ENCODE measurements around the gene ST8SIA3.

ST8SIA3 gene, protein sequence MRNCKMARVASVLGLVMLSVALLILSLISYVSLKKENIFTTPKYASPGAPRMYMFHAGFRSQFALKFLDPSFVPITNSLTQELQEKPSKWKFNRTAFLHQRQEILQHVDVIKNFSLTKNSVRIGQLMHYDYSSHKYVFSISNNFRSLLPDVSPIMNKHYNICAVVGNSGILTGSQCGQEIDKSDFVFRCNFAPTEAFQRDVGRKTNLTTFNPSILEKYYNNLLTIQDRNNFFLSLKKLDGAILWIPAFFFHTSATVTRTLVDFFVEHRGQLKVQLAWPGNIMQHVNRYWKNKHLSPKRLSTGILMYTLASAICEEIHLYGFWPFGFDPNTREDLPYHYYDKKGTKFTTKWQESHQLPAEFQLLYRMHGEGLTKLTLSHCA

DNA sequence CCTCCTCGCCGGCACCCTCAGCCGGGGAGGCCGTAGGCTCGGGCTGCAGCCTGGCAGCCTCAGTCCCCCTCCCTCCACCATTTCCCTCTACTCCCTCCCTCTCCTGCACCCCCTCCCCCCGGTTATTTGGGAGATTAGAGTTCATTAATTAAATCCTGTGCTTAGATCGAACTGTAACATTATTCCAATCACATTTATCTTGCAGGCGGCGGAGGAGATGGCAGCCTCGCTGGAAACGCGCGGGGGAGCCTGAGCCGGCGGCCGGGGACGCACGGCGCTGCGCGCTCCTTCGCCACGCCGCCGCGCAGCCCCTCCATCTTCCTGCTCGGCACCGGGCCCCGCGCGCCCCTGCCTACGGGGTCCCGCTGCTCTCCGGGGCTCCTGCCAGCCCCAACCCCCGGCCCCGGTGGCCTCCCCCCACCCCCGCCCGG lies at the start of gene ST8SIA3:
Gene ST8SIA3, plus strand, starts transcription at position 287 of the 431 bp plus-strand sequence. CDS start 290 bp downstream, outside the sequence.
- H3K27ac Mint-ChIP-seq, result no peak within 1 kb of the TSS
- H3K4me1 Mint-ChIP-seq, result no peaks in the 10 kb centered on the region
- H3K9me3 Mint-ChIP-seq, result no peaks in the 10 kb centered on the region
- DNase-seq (ENCODE audit: low spot score in 2 of 2), result no peak
- no peak within 1 kb of the TSS for H3K4me3 Mint-ChIP-seq
- ATAC-seq, result no peak
- H3K36me3 Mint-ChIP-seq, result no peaks in the 10 kb centered on the region

DNA sequence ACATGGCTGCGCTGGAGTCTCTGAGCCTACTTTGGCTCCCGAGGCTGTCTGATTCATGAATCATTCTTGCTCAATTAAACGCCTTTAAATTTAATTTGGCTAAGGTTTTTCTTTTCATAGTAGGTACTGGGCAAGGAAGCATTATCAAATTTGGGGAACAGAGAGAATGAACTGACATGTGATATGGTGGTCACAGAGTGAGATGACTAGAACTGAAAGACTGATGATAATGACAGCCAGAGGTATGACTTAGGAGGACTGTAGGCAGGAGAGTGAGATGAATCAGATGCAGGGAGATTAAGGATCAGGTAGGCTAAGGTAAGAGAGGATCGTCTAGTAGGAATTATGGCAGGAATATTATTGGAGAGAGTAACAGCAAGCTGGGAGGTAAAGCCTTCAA lies 40.9 kb upstream of the ST8SIA3 start:
- Mint-ChIP-seq H3K4me3 (no peak overlapping the region), H3K36me3 (no peaks in the 10 kb centered on the region), H3K27ac (no peak overlapping the region), H3K4me1 (no peaks in the 10 kb centered on the region), H3K9me3 (no peaks in the 10 kb centered on the region)
- DNase-seq (ENCODE audit: low spot score in 2 of 2), result no peak
- ATAC-seq, result no peak

DNA sequence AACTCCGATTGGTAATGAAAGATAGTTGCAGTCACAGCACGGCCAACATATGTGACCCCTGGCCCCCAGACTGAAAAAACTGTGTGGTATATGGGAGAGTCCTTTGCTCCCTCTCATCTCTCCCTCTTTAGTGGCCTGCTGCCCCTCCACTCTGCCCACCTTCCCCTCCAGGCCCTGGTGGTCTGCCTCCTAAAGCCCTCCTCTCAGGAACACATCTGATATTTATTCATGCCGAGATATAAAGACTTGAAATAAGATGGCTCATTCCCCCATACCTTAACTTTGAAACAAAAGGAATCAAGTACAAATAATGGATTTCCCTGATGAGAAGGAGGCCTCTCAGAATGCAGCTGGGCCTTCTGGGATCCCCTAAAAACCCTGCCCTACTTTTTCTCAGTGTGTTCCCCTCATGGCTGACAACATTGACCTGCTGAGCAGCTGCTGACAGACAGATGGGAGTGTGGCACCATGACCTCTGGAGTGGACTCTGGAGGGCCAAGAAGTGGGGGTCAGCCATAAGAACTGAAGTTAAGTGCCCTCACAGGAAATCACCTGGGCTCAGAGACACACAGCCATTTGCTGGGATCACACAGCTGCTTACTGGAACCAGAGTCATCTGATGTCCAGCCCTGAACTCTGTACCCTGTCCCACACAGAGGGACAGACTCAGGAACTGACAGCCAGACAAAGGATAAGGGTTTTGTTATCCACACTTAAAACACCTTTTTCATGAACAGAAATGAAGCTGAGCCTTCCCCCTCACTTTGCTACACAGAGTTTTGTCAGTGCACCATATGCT lies 39.8 kb upstream of the ST8SIA3 start:
- Mint-ChIP-seq H3K36me3 (no peaks in the 10 kb centered on the region), H3K4me3 (no peak overlapping the region), H3K9me3 (no peaks in the 10 kb centered on the region), H3K4me1 (no peaks in the 10 kb centered on the region), H3K27ac (no peak overlapping the region)
- DNase-seq (ENCODE audit: low spot score in 2 of 2), result no peak
- no peak for ATAC-seq

DNA sequence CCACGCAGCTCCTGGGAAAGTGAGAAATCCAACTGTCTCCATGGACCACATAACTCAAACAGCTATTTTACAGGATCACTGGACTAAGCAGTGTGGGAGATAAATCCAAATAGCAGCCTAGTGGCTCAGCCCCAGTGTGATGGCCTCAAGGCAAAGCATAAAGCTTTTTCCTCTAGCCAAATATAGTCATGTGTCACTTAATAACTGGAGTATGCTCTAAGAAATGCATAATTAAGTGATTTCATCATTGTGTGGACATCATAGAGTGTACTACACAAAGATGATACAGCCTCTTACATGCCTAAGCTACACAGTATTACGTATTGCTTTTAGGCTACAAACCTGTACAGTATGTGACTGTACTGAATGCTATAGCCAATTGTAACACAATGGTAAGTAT lies 31.8 kb upstream of the ST8SIA3 start:
- ATAC-seq (no peak), DNase-seq (ENCODE audit: low spot score in 2 of 2) (no peak)
- Mint-ChIP-seq H3K27ac (no peak overlapping the region), H3K4me1 (no peaks in the 10 kb centered on the region), H3K9me3 (peaks cover 5% of the 10 kb centered on the region), H3K36me3 (no peaks in the 10 kb centered on the region), H3K4me3 (no peak overlapping the region)

DNA sequence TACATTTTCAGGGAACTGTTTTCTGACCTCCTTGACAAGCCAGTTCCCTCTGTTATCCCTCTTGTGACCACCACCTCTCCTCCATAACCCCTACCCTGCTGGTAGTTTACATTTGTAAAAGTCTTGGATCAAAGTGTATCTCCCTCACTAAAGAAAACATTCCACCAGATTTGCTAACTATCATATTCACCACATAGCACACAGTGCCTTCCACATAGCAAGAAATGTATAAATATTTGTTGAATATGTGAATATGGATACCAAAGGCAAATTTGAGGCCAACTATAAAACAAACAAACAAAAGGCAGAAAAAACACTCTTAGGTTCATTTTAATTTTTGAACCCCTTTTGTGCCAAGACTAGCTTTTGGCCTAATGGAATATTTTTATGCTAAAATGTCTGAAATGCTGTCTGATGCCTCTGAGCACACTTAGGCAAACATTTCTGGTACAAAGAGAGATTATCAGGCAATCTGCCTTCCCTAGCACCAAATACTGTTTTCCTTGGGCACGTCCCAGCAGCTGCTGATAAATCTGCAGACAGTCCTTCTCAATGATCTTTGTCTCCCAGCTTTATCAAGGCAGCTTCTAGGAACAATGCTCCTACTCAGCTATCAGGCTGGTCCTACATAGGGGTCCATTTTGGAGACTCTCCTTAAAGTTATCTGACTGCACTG lies 26.7 kb upstream of the ST8SIA3 start:
- Mint-ChIP-seq H3K4me3 (no peak overlapping the region), H3K36me3 (no peaks in the 10 kb centered on the region), H3K4me1 (no peaks in the 10 kb centered on the region), H3K27ac (no peak overlapping the region), H3K9me3 (peaks cover 8% of the 10 kb centered on the region)
- ATAC-seq (no peak), DNase-seq (ENCODE audit: low spot score in 2 of 2) (no peak)

DNA sequence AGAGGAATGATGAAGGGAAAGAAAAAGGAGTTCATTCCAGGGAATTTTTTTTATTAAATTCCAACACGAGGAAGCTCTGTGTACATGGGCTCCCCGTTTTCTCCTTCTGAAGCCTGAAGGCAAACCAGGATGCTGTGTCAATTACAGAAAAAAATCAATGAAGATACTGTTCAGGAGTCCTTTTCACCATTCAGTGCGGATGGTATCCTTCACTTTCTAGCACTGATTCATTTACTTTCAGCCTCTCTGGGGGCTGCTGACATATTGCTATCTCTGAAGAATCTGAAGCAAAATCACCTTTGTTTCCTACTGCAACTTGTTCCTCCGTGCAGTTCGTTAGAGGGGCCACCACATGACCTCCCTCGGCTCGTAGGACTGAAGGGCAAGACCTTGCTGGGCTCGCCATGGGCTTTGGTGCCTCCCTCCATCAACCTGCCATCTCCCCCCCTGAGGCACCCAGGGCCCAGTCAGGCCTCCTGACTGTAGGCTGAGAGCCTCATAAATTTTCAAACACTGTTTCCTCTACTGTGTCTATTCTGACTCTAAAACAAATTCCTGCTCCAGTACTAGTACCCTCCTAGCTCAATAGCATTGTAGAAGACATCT lies 25.5 kb upstream of the ST8SIA3 start:
- no peaks in the 10 kb centered on the region for H3K4me1 Mint-ChIP-seq
- H3K4me3 Mint-ChIP-seq, result no peak overlapping the region
- ATAC-seq (no peak), DNase-seq (ENCODE audit: low spot score in 2 of 2) (no peak)
- no peak overlapping the region for H3K27ac Mint-ChIP-seq
- peaks cover 8% of the 10 kb centered on the region for H3K9me3 Mint-ChIP-seq
- no peaks in the 10 kb centered on the region for H3K36me3 Mint-ChIP-seq

DNA sequence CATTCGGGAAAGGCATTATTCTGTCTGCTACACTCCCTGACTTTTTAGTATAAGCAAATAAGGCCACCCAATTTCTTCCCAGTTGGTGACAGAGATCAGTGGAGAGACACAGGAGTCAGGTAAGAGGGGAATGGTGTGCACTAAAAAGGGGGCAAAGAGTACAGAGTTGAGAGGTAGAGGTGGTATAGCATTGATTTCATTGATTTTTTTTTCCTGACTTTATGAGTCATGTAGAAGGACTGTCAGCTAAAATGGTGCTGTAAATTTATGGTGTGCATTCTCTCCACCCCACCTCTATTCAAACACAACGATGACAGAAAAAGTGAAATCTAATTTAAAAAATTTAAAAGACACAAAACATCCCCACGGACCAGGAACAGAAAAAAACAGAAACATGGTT lies 23.7 kb upstream of the ST8SIA3 start:
- H3K4me1 Mint-ChIP-seq, result no peaks in the 10 kb centered on the region
- H3K27ac Mint-ChIP-seq, result no peak overlapping the region
- peaks cover 8% of the 10 kb centered on the region for H3K9me3 Mint-ChIP-seq
- no peak for ATAC-seq
- no peaks in the 10 kb centered on the region for H3K36me3 Mint-ChIP-seq
- DNase-seq (ENCODE audit: low spot score in 2 of 2), result no peak
- H3K4me3 Mint-ChIP-seq, result no peak overlapping the region

DNA sequence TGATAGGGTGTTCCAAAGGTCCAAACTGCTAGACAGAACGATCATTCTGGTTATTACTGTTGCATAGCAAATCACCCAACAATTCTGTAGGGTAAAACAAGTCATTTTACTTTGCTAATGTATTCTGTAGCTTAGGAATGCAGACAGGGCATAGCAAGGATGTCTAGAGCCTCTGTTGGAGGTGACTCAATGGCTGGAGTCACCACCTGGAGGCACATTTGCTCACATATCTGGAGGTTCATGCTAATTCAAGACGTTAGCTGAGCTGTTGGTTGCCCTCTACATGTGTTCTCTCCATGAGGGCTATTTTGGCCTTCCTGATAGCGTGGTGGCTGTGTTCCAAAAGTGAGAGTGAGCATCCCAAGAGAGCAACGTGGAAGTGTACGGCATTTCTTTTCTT lies 22.5 kb upstream of the ST8SIA3 start:
- Mint-ChIP-seq H3K36me3 (no peaks in the 10 kb centered on the region), H3K4me3 (no peak overlapping the region), H3K27ac (no peak overlapping the region), H3K9me3 (peaks cover 8% of the 10 kb centered on the region), H3K4me1 (no peaks in the 10 kb centered on the region)
- ATAC-seq (no peak), DNase-seq (ENCODE audit: low spot score in 2 of 2) (no peak)

DNA sequence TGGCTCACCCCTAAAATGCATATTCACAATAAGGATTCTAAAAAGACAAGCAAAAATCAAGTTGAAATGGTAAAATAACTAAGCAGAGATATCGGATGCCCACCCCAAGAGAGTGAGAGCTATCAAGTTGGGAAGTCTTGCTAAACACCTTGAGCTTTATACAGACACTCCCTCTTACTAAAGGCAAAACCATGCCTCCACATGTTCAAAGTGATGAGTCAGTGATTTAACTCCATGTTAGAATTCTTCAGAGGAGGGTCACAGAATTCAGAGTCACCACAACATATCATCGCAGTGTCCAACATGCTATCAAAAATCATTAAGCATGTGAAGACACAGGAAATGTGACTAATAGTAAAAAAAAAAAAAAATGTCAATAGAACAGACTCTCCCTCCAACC lies 20.6 kb upstream of the ST8SIA3 start:
- no peaks in the 10 kb centered on the region for H3K36me3 Mint-ChIP-seq
- no peak for ATAC-seq
- H3K4me3 Mint-ChIP-seq, result no peak overlapping the region
- peaks cover 2% of the 10 kb centered on the region for H3K9me3 Mint-ChIP-seq
- DNase-seq (ENCODE audit: low spot score in 2 of 2), result no peak
- H3K4me1 Mint-ChIP-seq, result no peaks in the 10 kb centered on the region
- no peak overlapping the region for H3K27ac Mint-ChIP-seq

DNA sequence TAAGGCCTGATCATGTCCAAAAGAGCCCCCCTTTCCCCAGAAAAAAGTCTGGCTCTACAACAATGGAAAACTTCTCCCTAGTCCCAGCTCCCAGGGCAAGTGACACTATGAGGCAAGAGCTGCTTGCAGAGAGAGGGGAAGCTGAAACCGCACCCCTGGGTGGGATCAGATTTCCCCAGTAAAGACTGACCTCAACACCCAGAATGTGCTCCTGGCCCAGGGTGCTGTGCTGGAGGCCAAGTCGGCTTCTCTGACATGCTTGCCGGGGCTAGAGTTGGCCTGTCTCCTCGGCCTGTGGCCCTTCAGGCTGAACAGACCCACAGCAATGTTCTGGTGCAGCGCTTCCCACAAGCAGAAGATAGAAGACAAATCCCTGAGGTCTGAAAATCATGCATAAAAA lies 18.4 kb upstream of the ST8SIA3 start:
- ATAC-seq (no peak), DNase-seq (ENCODE audit: low spot score in 2 of 2) (no peak)
- H3K4me1 Mint-ChIP-seq, result no peaks in the 10 kb centered on the region
- no peaks in the 10 kb centered on the region for H3K36me3 Mint-ChIP-seq
- H3K27ac Mint-ChIP-seq, result no peak overlapping the region
- no peak overlapping the region for H3K4me3 Mint-ChIP-seq
- no peaks in the 10 kb centered on the region for H3K9me3 Mint-ChIP-seq

DNA sequence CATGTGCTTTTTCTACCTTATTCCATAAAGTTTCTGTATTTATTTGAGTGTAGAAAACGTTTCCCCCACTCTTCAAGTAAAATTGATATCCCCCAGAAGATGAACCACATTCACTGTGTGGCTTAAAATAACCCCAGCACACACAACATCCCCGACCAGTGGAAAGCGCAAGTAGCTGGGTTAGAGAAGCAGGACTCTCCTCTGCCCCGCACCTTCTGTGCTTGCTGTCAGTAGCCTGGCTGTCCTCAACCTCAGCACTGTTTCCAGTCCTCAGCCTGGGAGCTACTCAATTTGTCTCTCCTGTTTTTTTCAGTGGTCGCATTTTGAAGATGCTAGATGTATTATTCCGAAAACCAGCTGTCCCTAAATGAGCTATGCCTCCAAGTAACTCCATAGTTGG lies 18.0 kb upstream of the ST8SIA3 start:
- DNase-seq (ENCODE audit: low spot score in 2 of 2) (no peak), ATAC-seq (no peak)
- Mint-ChIP-seq H3K4me3 (no peak overlapping the region), H3K4me1 (no peaks in the 10 kb centered on the region), H3K9me3 (no peaks in the 10 kb centered on the region), H3K36me3 (no peaks in the 10 kb centered on the region), H3K27ac (no peak overlapping the region)

DNA sequence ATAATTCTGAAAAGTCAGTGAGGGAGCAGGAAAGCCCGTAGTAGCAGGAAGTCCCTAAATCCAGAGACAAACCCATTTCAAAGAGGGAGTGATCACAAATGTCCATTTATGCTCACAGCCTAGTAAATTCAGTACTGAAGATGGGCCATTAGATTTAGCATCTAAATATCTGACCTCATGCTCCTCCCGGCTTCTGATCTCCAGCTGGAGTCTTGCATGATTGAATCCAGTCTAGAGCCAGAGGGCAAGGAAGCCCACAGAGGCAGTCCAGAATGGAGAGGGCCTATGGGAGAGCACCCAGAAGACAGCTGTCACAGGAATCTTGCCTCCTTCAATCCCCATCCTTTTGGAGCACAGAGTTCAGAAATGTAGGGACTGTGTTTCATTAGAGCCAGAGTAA lies 16.0 kb upstream of the ST8SIA3 start:
- Mint-ChIP-seq H3K36me3 (no peaks in the 10 kb centered on the region), H3K4me3 (no peak overlapping the region), H3K4me1 (no peaks in the 10 kb centered on the region), H3K9me3 (no peaks in the 10 kb centered on the region), H3K27ac (no peak overlapping the region)
- ATAC-seq, result no peak
- DNase-seq (ENCODE audit: low spot score in 2 of 2), result no peak

DNA sequence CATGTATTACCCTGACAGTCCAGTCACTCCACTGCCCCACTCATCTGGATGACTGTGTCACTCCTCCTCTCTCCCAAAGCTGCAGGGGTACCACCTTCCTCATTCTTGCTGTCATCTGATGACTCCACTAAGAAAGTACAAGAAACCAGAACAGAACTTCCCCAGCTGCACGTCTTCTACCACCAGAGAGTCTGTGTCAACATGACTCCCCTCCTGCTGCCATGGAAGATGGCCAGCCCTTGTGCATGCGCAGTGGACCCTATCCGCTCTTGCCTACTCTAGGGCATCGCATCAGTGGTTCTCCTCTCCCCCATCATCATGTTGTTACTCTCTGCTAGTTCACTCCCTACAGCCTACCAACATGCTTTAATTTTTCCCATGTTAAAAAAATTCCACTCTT lies 14.5 kb upstream of the ST8SIA3 start:
- no peak for DNase-seq (ENCODE audit: low spot score in 2 of 2)
- H3K4me3 Mint-ChIP-seq, result no peak overlapping the region

DNA sequence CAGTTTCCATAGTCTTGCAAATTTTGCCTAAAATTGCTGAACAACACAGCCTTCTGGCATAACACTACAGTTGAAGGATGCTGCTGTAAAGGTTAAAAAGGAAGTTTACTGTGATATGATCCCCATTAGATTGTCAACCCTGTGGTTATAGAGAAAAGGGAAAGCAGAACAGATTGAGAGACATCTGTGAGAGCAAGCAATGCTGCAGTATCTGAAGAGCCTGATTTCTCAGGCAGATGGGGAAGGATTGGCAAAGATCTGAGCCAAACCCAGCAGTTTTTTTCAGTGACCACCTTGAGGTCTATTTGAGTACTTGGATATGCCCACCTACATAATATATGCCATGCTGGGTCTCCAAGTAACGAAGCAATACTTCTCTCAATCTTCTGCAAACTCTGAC lies 8.5 kb upstream of the ST8SIA3 start:
- no peaks in the 10 kb centered on the region for H3K9me3 Mint-ChIP-seq
- H3K27ac Mint-ChIP-seq, result no peak overlapping the region
- no peaks in the 10 kb centered on the region for H3K36me3 Mint-ChIP-seq
- ATAC-seq (no peak), DNase-seq (ENCODE audit: low spot score in 2 of 2) (no peak)
- no peak overlapping the region for H3K4me3 Mint-ChIP-seq
- no peaks in the 10 kb centered on the region for H3K4me1 Mint-ChIP-seq

More for the DNA sequence above, 14.5 kb upstream of the ST8SIA3 start:
- H3K4me1 Mint-ChIP-seq, result no peaks in the 10 kb centered on the region
- no peaks in the 10 kb centered on the region for H3K9me3 Mint-ChIP-seq
- no peaks in the 10 kb centered on the region for H3K36me3 Mint-ChIP-seq
- no peak overlapping the region for H3K27ac Mint-ChIP-seq
- no peak for ATAC-seq

DNA sequence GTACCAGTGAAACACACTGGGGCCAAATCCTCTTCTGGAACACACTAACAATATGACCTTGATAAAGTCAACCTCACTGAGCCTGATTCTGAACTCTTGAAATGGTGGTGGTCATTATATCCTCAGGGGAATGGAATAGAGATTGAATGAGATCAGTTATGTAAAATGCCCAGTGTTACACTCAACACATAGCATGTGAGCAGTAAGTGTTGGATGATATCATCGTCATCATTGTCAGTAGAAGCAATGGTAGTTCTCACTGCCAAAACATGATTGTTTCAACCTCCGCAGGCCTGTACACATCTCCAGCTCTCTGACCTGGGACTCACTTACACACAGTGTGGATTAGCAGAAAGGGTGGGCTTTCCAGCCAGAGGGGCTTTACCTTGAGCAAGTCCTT lies 5.5 kb upstream of the ST8SIA3 start:
- no peak for ATAC-seq
- Mint-ChIP-seq H3K4me1 (no peaks in the 10 kb centered on the region), H3K36me3 (no peaks in the 10 kb centered on the region), H3K4me3 (no peak overlapping the region), H3K9me3 (no peaks in the 10 kb centered on the region), H3K27ac (no peak overlapping the region)
- DNase-seq (ENCODE audit: low spot score in 2 of 2), result no peak

All from stimulated activated effector memory CD8-positive, alpha-beta T cell treated with anti-CD3 and anti-CD28 coated beads, Interleukin-12 subunit alpha, Interleukin-12 subunit beta, amount 100 ng/mL, for 72 hours (primary cell).